ENCODE measurements around the gene KIAA1210. TPM values are rescaled to one million over a fixed set of nuclear protein-coding genes. Genes with fewer than 3 reads are reported as not detected.
"Not testable (repeated sequence)": the region's sequence is repeated elsewhere in the genome, so short reads cannot be mapped to it uniquely, and the experiment has no call there.

KIAA1210 gene
- polyA plus RNA-seq, 5 donors, result 0.44 to 1.4 (median 1.2) TPM

DNA sequence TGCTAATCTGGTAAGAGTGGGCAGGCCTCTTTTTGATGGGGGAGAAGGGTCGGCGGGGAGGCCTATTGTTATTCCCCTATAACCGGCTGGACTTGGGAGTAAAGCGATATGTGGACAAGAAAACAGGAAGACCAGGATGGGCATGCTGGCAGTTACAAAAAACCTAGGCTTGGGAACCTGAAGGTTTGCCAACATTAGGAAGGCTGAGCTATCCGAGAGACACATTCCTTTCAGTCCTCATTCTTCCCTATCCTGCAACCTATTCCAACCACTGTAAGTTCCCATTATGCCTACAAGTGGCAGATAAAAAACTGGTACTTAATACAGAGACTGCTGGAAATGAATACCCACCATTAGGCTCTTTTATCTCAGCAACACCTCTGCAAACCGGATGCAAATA lies 87.2 kb downstream of the KIAA1210 start:
- DNase-seq, result no peak

- no peak for DNase-seq
Observed at GRCh38 chrX:119036107-119037029, 91.2 kb downstream of the KIAA1210 start.

DNA sequence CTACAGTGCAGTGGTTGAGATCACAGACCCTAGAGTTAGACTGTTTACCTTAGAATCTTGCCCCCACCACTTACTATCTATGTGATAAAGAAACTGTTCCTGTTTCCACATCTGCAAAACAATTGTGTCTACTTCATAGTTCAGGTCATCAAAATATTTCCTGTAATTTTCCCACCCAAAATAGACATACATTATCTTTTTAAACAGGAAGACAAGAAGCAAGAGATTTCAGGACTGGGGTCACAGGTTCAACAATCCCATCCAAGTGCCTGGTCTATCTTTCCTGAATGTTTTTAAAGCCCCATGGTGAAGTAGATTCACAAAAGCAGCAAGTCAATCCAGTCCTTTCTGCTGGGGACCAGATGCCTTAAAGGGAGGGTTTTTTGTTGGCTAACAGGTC lies 96.6 kb downstream of the KIAA1210 start:
- DNase-seq, result no peak

DNA sequence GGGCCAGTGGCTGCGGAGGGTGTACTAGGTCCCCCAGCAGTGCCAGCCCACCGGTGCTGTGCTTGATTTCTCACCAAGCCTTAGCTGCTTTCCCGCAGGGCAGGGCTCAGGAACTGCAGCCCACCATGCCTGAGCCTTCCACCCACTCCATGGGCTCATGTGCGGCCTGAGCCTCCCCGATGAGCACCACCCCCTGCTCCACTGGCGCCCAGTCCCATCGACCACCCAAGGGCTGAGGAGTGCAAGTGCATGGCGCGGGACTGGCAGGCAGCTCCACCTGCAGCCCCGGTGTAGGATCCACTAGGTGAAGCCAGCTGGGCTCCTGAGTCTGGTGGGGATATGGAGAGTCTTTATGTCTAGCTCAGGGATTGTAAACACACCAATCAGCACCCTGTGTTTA lies 98.0 kb downstream of the KIAA1210 start:
- DNase-seq, result not testable (repeated sequence)

DNA sequence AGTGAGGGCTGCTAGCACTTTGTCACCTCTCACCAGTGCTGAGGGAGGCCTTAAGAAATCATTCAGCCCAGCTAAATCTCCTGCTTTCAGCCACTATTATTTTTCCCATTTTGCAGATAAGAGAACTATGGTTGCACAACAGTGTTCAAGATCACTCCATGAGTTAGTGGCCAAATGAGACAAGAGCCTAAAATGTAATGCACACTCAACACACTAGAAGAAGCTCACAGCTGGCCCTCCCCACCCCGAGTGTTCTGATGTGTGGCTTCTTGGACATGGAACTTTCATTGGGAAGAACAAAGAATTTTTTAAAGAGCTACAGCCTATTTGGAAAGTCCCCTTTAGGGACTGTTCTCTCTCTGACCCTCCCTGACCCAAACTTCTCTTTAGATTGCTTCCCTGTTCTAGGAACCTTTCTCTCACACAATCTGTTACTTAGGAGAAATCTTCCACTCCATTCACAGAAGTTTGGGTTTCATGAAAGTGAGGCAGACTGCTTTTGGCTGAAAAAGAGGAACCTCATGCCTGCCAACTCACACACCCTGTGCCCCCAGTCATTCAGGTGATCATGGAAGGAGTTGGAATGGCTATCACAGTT lies 98.8 kb downstream of the KIAA1210 start:
- no peak for DNase-seq

Other genes with a start within 250 kb of the KIAA1210 start
- 1 to 10 TPM; 2.4 to 3.7 (median 2.9) TPM for gene LONRF3, start 153.2 kb downstream of the KIAA1210 start, polyA plus RNA-seq (ENCODE audit: insufficient read depth in 1 of 5, insufficient read length in 5 of 5, low replicate concordance in 1 of 5)
- not detected for gene CT47C1, start 54.8 kb downstream of the KIAA1210 start, polyA plus RNA-seq (ENCODE audit: insufficient read depth in 1 of 5, insufficient read length in 5 of 5, low replicate concordance in 1 of 5)
- gene PGRMC1, start 108.5 kb upstream of the KIAA1210 start, polyA plus RNA-seq (ENCODE audit: insufficient read depth in 1 of 5, insufficient read length in 5 of 5, low replicate concordance in 1 of 5), result 100 to 1,000 TPM; 142 to 178 (median 155) TPM

All from right lung (tissue), 5 donors.